DMS79 (cell line): Measurements from ENCODE around the gene SLC26A5.
A peak's percentile ranks its signal among the peaks of the same experiment; 100 is the strongest.

Experiments
- DNase-seq: peaks from one replicate; lab custom pipeline; 2025; lab: John Stamatoyannopoulos, UW

The SLC26A5 gene

GRCh38 chr7:103346396-103346795 is 99.6 kb downstream of the SLC26A5 start:
- DNase-seq = no peak

- DNase-seq = peak; percentile 76
Measured at GRCh38 chr7:103344453-103345149, 101.4 kb downstream of the SLC26A5 start, which contains the start of gene DNAJC2. Gene DNAJC2, minus strand, starts transcription at chr7:103344767. Its CDS starts 145 bp downstream, at chr7:103344622.

GRCh38 chr7:103343758-103344452 is 102.1 kb downstream of the SLC26A5 start:
- DNase-seq = no peak

- DNase-seq = no peak
Measured at GRCh38 chr7:103343332-103343731, 102.7 kb downstream of the SLC26A5 start.

DNA sequence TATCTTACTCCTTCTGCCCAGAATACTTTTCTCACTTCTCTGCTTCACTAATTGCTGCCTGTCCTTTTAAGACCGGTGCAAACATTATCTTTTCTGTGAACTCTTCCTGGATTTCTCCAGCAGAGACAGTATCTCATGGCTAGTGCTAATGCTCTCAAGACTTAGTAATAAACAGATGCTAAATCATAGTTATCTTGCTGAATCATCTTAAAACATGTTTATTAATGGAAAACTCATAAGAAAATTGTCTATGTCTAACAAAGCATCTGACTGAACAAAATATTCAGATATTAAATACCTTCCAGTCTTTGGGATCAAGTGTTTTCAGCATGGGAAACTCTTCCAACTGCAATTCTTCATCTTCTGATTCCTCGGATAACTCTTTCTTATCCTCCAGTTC is 104.5 kb downstream of the SLC26A5 start:
- no peak for DNase-seq

DNA sequence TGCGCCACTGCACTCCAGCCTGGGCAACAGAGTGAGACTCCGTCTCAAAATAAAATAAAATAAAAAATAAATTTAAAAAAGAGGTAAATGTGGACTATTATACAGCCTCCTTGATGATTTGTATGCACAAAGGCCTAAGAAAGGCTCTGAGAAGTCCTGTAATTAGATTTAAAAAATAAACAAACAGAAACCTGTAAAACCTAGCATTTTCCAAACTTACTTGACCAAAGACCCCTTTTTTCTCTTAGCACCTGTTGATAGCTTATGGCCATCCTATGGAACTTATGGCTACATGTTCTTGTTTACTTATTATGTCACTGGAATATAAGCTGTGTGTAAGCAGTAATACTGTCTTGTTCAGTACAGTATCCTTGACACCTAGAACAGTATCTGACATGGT is 107.1 kb downstream of the SLC26A5 start:
- DNase-seq = no peak

DNA sequence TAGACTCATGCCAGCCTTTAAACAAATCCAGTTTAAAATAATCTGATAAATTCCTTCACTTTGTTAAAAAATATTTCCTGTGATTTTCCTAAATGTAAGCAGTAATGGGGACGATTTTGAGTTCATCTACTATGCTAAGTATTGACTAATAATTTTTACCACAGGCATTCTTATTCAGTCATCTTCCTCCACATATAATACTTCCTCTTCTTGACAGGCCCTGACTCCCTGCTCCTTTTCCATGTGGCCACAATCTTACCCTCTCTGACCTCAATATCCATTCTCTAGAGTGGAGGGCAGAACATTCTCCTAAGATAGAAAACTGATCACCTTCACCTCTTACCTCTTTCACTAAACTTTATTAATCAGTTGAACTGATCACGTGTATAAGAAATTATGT is 109.2 kb downstream of the SLC26A5 start:
- no peak for DNase-seq

DNA sequence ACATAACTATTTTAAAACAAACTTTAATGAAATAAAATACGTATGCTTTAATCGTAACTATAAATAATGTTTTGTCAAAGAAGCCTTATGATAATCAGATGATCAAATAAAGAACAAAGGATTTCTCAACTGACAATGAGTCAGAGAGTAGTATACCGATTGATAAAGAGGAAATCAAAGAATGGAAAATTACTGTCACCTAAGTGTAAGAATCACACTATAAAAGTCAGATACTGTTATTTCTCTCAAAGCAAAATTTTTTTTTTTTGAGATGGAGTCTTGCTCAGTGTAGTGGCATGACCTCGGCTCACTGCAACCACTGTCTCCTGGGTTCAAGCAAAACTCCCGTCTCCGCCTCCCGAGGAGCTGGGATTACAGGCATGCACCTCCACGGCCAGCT is 120.3 kb downstream of the SLC26A5 start:
- DNase-seq = no peak
